ENCODE results near the gene NFU1.
"Not testable (repeated sequence)": the region's sequence is repeated elsewhere in the genome, so short reads cannot be mapped to it uniquely, and the experiment has no call there.

NFU1 gene

DNA sequence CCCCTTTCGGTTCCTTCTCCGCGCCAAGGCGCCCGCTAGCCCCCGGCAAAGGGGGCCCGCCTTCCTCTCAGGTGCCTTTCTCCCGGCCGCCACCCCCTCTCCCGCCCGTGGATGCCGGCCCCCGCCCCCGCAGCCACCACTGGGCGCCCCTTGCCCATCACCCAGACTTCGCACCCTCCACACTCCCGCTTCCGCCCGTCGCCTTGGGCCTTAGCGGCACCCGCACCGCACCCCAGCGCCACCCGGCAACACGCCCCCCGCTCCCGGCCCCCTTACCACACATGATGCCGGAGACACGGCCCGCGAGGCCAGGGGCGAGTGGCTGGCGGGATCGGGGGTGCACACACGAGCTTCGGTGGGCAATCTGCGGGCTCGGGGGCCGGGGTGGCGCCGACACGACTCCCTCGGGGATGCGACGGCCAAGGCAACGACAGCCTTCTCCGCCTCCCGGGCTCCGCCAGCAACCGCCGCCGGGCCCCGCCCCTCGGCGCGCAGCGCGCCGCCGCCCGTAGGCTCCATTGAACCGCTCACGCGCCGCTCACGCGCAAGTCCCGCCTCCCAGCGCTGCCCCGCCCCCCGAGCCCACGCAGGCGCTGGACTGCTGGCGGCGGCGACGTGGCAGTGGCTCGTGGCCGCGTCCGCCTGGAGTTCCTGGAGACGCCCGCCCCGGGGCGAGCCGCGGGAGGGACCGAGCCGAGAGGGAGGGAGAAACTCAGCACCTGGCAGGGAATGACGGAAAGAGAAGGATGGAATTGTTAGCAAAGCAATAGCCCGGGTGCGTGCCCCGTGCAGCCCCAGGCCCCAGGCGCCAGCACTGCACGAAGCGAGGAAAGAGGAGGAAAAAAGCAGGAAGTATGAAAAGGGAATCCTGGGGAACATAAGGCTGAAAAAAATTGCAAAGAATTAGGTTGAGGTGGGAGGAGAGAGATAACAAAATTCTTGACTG is 50.2 kb downstream of the NFU1 start, which contains the start of gene GFPT1:
TSS of gene GFPT1 (minus strand) at position 439 of the 946 bp plus-strand sequence. CDS start at position 283, 156 bp downstream.
- peak; percentile 96 to 97 for ATAC-seq

DNA sequence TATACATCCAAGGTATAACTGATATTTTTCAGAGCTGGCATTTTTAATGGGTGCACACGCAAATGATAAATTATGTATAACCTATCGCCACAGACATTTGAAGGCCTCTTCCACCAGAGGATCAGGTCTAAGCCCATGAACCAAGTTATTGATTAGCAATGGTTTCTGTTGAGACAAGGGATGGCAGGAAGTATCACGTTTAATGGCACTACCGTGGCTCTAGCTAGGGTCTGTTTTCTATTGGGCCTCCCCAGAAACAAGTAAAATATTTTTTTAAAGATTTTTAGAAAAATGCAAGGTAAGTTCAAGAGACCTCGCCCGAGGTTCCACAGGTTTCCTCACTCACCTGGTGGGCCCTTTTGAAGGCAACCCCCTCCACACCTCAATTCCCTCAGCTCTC is 50.9 kb downstream of the NFU1 start:
- ATAC-seq, result no peak

DNA sequence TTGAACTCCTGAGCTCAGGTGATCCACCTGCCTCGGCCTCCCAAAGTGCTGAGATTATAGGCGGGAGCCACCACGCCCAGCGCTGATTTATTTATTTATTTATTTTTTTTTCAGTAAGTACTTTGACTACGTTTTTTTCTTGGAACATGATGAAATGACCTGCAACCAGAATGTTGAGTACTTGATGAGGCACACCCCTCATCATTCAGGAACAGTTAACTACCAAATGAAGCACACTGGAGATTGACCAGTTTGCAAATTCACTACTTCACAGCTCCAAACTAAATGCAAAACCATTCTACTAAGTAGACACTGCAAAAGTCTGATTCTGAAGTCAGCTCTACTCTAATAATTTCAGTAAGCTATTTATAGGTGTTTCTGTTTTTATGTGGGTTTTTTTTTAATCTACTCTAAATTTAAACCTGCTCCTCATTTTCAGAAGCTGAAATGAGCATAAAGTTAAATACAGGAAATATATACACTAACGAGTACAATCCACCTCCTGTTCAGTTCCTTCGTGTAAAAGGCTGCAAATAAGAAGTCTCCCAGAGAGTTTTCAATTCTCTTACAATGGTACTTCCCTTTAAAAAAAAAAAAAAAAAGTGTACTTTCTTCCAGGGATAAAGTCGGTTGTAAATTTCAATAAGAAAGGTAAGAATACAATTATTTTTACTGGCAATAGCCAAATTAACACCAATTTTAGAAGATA is 51.6 kb downstream of the NFU1 start:
- no peak for ATAC-seq

DNA sequence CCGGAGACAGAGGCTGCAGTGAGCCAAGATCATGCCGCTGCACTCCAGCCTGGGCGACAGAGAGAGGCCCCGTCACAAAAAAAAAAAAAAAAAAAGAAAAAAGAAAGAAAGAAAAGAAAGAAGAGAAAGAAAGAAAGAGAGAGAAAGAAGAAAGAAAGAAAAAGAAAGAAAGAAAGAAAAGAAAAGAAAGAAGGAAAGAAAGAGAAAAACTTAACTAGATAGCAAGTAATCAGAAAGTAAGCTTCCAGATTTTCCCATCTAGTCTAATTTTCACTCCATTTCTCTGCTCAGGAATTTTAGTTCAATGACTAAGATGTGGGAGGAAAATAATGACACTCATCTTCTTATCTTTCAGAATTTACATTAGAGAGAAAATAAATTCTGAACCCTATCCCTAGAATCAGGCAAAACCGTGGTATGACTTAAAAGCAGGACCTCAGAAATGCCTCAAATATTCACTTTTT is 52.6 kb downstream of the NFU1 start:
- no peak for ATAC-seq

DNA sequence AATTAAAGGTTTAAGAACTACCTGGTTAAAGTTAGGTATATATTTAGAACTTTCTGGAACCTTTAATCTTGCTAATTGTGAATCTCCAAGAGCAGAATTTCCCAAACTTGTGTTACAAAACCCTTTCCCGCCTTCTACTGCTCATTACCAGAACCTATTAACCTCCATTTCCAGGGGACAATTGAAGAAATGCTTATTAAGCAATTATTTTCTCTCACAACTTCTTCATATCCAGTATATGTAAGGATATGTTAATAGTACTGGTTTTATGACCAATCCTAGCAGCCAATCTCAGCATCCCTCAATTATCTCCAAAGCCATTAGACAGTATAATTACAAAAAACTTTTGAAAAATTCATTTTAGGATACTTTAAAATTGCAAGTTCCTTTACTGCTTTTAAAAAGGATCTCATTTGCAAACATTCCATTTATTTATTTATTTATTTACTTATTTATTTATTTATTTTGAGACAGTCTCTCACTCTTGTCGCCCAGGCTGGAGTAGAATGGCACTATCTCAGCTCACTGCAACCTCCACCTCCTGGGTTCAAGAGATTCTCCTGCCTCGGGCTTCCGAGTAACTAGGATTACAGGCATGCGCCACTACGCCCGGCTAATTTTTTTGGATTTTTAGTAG is 53.9 kb downstream of the NFU1 start:
- ATAC-seq, result no peak

DNA sequence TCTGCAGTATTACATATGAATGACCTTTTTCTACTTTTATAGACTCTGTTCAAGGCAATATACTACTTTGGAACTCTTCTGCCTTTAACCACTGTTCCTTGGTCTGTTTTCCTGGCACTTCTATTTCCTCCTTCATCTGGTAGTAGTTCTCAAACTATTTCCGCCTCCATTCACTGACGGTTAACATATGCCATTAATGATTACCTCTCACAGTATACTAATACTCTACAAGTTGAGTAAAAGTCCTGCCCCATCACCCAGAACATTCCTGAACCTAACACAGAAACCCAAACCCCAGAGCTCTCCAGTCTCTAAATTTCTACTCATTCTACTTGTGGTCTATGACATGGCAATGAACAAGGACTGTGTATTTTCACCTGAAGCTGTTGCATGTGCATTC is 54.7 kb downstream of the NFU1 start:
- no peak for ATAC-seq

DNA sequence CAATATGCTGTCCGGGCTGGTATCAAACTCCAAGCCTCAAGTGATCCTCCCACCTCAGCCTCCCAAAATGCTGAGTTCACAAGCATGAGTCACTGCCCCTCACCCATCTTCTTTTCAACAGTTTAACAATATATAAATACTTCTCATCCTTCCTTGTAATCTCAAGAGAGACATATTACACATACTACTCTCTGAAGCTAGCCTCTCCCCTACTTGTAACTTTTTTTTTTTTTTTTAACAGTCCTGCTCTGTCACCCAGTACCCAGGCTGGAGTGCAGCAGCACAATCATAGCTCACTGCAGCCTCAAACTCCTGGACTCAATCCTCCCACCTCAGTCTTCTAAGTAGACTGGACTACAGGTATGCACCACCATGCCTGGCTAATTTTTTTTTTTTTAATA is 55.9 kb downstream of the NFU1 start:
- peak; percentile 73 to 83 for ATAC-seq

DNA sequence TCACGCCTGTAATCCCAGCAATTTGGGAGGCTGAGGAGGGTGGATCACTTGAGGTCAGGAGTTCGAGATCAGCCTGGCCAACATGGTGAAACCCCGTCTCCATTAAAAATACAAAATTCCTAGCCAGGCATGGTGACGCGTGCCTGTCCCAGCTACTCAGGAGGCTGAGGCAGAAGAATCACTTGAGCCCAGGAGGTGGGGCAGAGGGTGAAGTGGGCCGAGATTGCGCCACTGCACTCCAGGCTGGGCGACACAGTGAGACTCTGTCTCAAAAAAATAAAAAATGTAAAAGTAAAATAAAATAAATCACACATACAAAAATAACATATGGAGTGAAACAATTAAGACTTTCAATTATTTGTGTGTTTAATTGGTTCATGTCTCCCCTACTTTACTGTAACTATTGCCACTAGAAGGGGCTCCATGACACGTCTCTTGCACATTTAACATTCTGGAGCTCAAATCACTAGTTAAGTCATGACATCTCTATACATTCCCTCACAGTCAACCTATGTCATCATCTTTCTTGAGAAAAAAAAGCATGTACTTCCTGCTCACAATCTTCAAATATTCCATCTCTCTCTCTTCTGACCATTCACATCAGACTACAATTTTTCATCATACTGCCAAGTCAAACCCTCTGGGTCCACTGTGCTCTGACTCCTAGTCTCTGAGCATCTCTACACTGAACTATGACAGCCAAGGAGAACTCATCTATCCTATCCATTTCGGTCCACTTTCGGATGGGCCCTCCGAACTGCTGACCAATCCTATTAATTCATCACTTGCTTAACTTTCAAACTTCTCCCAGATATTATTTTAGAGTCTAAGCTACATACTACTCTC is 56.9 kb downstream of the NFU1 start:
- no peak for ATAC-seq

DNA sequence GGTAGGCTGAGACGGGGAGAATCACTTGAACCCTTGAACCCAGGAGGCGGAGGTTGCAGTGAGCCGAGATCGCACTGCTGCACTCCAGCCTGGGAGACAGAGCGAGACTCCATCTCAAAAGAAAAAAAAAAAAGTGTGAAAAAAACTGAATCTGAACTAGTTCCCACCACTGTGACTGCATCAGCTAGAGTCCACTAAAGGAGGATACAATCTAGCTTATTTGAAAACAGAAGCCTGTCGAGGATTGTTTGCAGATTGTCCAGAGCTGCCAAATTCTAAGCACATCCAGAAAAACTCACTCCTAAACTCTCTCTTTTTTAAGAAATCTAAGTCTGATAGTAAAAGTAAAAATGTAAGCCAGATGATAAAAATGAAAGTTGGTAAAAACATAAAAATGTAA is 60.8 kb downstream of the NFU1 start:
- ATAC-seq, result no peak

DNA sequence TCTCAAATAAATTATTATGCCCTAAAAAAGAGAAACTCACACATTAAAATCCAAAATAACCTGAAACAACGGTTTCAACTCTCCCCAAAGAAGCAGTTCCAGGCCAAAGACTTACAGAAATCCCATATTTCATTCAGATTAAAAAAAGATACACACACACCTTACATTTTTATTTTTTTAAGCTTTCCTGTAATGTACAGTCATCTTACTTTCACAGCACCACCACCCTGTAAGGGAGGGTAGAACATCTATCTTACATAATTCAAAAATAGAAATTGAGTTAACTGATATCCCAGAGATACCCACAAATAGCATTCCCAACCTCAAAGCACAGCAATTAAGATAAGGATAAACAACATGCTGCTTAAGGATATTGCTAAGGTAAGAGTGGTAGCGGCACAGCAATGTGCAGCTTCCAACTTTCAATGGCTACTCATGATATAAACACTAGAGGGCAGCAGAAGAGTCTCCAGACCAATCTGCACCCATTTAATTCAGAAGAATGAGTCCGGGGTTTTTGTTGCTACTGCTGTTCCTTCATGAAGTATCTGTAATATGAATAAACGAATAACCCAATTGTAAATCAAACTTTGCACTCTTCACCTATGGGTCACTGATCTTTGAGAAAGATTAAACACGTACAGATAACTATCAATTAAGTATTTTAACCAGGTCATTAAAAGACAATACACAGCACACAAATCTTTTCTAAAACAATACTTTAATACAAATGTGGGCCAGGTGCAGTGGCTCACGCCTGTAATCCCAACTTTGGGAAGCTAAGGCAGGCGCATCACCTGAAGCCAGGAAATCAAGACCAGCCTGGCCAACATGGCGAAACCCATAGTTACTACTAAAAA is 61.5 kb downstream of the NFU1 start:
- ATAC-seq, result peak in 1 of 2 donors; percentile 60

DNA sequence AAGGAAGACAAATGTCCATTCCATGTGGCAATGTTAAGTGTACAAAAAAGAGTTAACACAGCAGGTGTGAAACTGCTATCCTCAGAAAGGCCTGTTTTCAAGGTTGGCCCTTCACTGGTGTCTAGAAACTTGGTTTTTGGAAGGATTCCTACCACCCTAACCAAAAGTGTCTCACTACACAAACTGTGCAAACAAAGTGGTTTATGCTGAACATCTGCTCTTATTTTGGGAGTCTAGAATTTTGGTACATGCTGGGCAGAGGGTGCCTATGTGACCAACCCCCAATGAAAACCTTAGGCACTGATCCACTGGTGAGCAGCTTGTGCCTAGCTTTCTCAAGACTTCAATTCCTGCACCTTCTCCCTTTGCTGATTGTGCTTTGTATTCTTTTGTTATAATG is 64.5 kb downstream of the NFU1 start:
- ATAC-seq, result no peak

DNA sequence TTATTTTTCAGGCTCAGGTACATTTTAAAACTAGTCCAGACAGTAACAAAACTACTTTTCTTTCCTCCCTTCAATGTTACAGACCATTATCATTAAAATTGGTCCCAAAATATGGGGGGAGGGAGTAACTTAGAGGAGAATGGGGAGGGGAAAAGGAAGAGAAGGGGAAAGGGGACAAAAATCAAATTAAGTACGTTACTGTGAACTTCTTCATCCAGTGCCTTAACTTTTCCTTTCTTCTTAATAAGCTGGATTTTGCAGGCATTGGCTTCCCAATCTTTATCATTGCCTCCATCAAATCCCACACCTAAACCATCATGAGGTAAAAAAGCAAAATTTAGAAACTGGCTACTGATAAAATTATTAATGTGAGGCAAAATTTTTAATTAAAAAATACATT is 67.4 kb downstream of the NFU1 start:
- no peak for ATAC-seq

DNA sequence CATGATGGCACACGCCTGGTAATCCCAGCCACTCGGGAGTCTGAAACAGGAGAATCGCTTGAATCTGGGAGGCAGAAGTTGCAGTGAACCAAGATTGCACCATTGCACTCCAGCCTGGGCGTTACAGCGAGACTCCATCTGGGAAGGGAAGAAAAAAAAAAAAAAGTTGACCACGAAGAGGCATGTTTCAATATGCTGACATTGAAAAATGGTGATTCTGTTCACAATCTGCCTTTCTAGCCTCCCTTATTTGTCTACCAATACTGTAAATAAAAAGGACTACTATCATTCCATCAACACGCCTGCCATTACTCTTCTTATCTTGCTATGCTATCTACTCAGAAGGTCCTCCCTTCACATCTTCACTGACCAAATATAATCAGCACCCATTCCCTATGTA is 68.6 kb downstream of the NFU1 start:
- ATAC-seq, result no peak

DNA sequence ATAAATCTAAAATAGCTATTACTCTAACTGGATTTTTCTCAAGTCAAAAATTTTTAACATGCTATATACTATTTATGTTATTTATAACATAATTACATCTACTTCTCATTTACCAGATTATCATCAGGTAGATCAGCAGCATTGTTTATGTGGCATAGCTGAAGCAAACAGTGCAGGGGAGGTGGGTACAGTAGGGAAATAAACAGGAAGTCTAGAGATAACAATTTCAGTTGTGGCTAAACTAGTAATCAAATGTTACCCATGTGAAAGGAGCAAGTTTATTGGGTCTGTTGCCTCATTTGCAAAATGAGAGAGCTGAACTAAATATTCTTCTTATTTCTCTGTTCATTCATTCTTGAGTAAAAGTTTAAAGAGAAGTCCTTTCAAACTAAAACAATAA is 77.9 kb downstream of the NFU1 start:
- ATAC-seq, result no peak

DNA sequence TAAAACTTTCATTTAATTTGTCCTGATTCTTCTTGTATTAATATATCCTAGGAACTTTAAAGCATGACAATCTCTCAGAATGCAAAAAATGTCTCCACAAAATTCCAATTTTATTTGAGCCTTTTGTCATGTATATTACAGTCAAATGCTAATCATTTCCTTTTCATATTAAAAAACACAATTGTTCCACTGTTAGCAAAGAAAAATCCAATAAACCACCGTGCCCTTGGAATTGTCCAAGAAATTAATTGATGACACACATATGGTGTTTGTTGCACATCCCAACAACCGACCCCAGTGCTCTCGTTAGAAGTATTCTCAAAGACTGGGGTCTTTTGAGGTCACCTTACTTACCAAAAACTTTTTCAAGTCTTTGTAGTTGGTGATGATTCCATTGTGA is 78.3 kb downstream of the NFU1 start:
- ATAC-seq, result no peak

DNA sequence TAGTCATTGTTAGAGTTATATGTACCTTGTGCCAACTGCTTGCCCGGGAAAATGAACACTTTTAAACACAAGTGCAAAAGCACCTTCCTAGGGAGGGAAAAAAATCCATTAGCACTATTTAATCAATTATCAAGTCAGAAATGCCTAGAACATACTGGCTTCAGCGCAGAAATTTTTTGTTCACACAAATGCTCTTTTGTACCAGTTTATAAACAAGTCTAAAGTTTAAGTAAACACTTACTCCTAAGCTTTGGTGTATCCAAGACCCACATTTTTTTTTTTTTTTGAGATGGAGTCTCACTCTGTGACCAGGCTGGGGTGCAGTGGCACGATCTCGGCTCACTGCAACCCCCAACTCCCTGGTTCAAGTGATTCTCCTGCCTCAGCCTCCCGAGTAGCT is 80.8 kb downstream of the NFU1 start:
- no peak for ATAC-seq

DNA sequence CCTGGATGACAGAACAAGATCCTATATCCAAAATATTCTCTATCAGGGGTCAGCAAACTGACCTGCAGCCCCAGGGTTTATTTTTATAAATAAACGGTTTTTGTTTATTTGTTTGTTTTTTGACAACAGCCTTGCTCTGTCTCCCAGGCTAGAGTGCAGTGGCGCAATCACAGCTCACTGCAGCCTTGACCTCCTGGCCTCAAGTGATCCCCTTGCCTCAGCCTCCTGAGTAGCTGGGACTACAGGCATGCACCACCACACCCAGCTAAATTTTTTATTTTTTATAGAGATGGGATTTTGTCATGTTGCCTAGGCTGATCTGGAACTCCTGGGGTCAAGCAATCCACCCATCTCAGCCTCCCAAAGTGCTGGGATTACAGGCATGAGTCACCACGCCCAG is 82.3 kb downstream of the NFU1 start:
- not testable (repeated sequence) for ATAC-seq

DNA sequence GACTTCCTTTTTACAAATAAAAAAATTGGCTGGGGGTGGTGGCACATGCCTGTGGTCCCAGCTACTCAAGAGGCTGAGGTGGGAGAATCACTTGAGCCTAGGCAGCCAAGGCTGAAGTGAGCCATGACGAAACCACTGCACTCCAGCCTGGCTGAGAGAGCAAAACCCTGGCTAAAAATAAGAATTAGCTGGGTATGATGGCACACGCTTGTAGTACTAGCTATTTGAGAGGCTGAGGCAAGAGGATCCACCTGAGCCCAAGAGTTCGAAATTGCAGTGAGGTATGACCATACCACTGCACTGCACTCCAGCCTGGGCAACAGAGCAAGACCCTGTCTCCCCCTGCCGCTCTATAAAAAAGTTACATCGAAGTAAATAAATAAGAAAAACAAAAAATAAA is 83.9 kb downstream of the NFU1 start:
- no peak for ATAC-seq

DNA sequence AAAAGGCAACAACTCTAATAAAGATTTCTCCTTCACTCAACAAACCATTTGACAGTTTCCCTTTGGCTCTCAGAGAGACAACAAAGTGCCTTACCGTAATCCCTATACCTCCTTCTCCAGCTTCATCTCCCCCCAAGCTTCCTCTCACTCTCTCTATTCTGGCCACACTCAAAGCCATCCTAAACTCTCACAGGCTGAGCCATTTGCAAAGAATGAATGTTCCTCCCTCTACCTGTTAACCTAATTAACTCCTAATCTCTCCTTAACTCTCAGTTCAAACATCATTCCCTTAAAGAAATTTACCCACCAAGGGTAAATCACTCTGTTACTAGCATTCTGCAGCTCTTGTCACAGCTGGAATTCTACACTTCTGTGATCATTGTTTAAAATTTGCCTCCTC is 88.5 kb downstream of the NFU1 start:
- no peak for ATAC-seq
